ENCODE results near the gene PNPLA7. TPM values are rescaled to one million over a fixed set of nuclear protein-coding genes. Genes with fewer than 3 reads are reported as not detected.

Gene PNPLA7
- total RNA-seq, 4 donors from 2014 or later = 11.4 to 48.6 (median 27.2) TPM

- Histone ChIP-seq H3K36me3 (no peaks in the 10 kb centered on the region), H3K27ac (no peak overlapping the region), H3K27me3 (no peaks in the 10 kb centered on the region), H3K9me3 (no peaks in the 10 kb centered on the region), H3K4me1 (no peaks in the 10 kb centered on the region), H3K4me3 (no peak overlapping the region)
- TF ChIP-seq CTCF (IDR thresholded peaks at IDR 0.05) (no peak), POLR2A (IDR thresholded peaks at IDR 0.05) (no peak)
- DNase-seq = peak in 1 of 3 donors; percentile 57
Measured at GRCh38 chr9:137488327-137488653, 61.9 kb downstream of the PNPLA7 start.

GRCh38 chr9:137487454-137488326 is 62.5 kb downstream of the PNPLA7 start:
- DNase-seq = peak in 1 of 3 donors; percentile 51
- Histone ChIP-seq H3K4me1 (no peaks in the 10 kb centered on the region), H3K27ac (no peak overlapping the region), H3K9me3 (no peaks in the 10 kb centered on the region), H3K4me3 (no peak overlapping the region), H3K36me3 (no peaks in the 10 kb centered on the region), H3K27me3 (no peaks in the 10 kb centered on the region)
- TF ChIP-seq CTCF (IDR thresholded peaks at IDR 0.05) = no peak
- TF ChIP-seq POLR2A (IDR thresholded peaks at IDR 0.05) = no peak

GRCh38 chr9:137486545-137487453 is 63.4 kb downstream of the PNPLA7 start:
- TF ChIP-seq POLR2A (IDR thresholded peaks at IDR 0.05) (no peak), CTCF (IDR thresholded peaks at IDR 0.05) (no peak)
- no peaks in the 10 kb centered on the region for H3K27me3 ChIP-seq
- H3K4me1 ChIP-seq = no peaks in the 10 kb centered on the region
- no peaks in the 10 kb centered on the region for H3K9me3 ChIP-seq
- no peak overlapping the region for H3K27ac ChIP-seq
- no peaks in the 10 kb centered on the region for H3K36me3 ChIP-seq
- H3K4me3 ChIP-seq = no peak overlapping the region
- DNase-seq = no peak

GRCh38 chr9:137486141-137486490 is 64.1 kb downstream of the PNPLA7 start:
- H3K27me3 ChIP-seq = no peaks in the 10 kb centered on the region
- TF ChIP-seq POLR2A (IDR thresholded peaks at IDR 0.05) = no peak
- TF ChIP-seq CTCF (IDR thresholded peaks at IDR 0.05) = no peak

GRCh38 chr9:137485343-137486140 is 64.7 kb downstream of the PNPLA7 start:
- no peaks in the 10 kb centered on the region for H3K27me3 ChIP-seq
- H3K9me3 ChIP-seq = no peaks in the 10 kb centered on the region
- DNase-seq = no peak
- no peak overlapping the region for H3K4me3 ChIP-seq
- no peak overlapping the region for H3K27ac ChIP-seq
- TF ChIP-seq CTCF (IDR thresholded peaks at IDR 0.05) (no peak), POLR2A (IDR thresholded peaks at IDR 0.05) (no peak)
- no peaks in the 10 kb centered on the region for H3K4me1 ChIP-seq
- H3K36me3 ChIP-seq = no peaks in the 10 kb centered on the region

More at GRCh38 chr9:137486141-137486490, 64.1 kb downstream of the PNPLA7 start:
- Histone ChIP-seq H3K4me1 (no peaks in the 10 kb centered on the region), H3K4me3 (no peak overlapping the region), H3K27ac (no peak overlapping the region), H3K9me3 (no peaks in the 10 kb centered on the region), H3K36me3 (no peaks in the 10 kb centered on the region)
- DNase-seq = no peak
